Bronchial epithelial cell (primary cell): ENCODE measurements around the gene RNF224. TPM values are rescaled to one million over a fixed set of nuclear protein-coding genes. Genes with fewer than 3 reads are reported as not detected.

ENCODE experiments used
- DNase-seq: peaks from one replicate; pipeline ENCODE4 v3.0.0-alpha.2; 2010; ENCODE audit warnings: low read depth
- FAIRE-seq: peaks from 2 replicates; lab custom pipeline; 2011; peaks lifted over from hg19 to GRCh38; lab: Jason Lieb, UNC
- H3K27me3 ChIP-seq: 2 replicates; pipeline ENCODE4 v1.5.1; 2011; ENCODE audit warnings: low read length; ENCODE audit not compliant: control insufficient read depth, insufficient read depth
- H3K36me3 ChIP-seq: 2 replicates; pipeline ENCODE4 v1.5.1; 2011; ENCODE audit warnings: low read length; ENCODE audit not compliant: control insufficient read depth, insufficient read depth
- H3K4me3 ChIP-seq: 2 replicates; pipeline ENCODE4 v1.5.1; 2011; ENCODE audit warnings: mild to moderate bottlenecking, low read depth, low read length, control low read depth
- CTCF ChIP-seq: IDR thresholded peaks from 2 replicates; pipeline ENCODE4 v1.5.1; 2011; ENCODE audit warnings: mild to moderate bottlenecking, moderate library complexity, low read length, control low read depth, inconsistent platforms; ENCODE audit not compliant: insufficient read depth, severe bottlenecking
- total RNA-seq: library from RNA; depleted of rRNA; stranded (reverse); fragments of >200 nt; gene quantifications from 2 replicates; pipeline ENCODE4 v1.2.1, GENCODE V29; 2014

Gene RNF224
- total RNA-seq, 1 donor from 2014 or later, result under 0.01 TPM

GRCh38 chr9:137245450-137246421, 18.4 kb downstream of the RNF224 start:
- Histone ChIP-seq H3K36me3 (peaks cover 16% of the 10 kb centered on the region), H3K27me3 (no peaks in the 10 kb centered on the region), H3K4me3 (no peak overlapping the region)
- DNase-seq (no peak), FAIRE-seq (no peak)
- TF ChIP-seq CTCF, result no peak

GRCh38 chr9:137247135-137247915, 20.0 kb downstream of the RNF224 start:
- no peaks in the 10 kb centered on the region for H3K27me3 ChIP-seq
- FAIRE-seq (no peak), DNase-seq (no peak)
- no peak overlapping the region for H3K4me3 ChIP-seq
- no peak for TF ChIP-seq CTCF
- H3K36me3 ChIP-seq, result peaks cover 11% of the 10 kb centered on the region

- TF ChIP-seq CTCF, result no peak
- DNase-seq, result no peak
- FAIRE-seq, result no peak
- Histone ChIP-seq H3K36me3 (peaks cover 7% of the 10 kb centered on the region), H3K27me3 (no peaks in the 10 kb centered on the region), H3K4me3 (no peak overlapping the region)
These were observed 20.5 kb downstream of the RNF224 start for GRCh38 chr9:137247916-137248175.

GRCh38 chr9:137250329-137251193, 23.3 kb downstream of the RNF224 start:
- no peak for FAIRE-seq
- H3K36me3 ChIP-seq, result no peaks in the 10 kb centered on the region
- TF ChIP-seq CTCF, result no peak

GRCh38 chr9:137251194-137251461, 23.8 kb downstream of the RNF224 start, which contains the start of gene STPG3:
TSS of gene STPG3 (plus strand) at chr9:137251286. CDS start at chr9:137251287, 1 bp downstream.
- DNase-seq (no peak), FAIRE-seq (no peak)
- no peak within 1 kb of the TSS for H3K4me3 ChIP-seq
- no peaks in the 10 kb centered on the region for H3K36me3 ChIP-seq
- TF ChIP-seq CTCF, result no peak
- H3K27me3 ChIP-seq, result no peaks in the 10 kb centered on the region

More at GRCh38 chr9:137250329-137251193, 23.3 kb downstream of the RNF224 start:
- Histone ChIP-seq H3K4me3 (no peak overlapping the region), H3K27me3 (no peaks in the 10 kb centered on the region)
- DNase-seq, result no peak
